ENCODE data around the gene DENND1C. TPM values are rescaled to one million over a fixed set of nuclear protein-coding genes. Genes with fewer than 3 reads are reported as not detected.

DENND1C gene
- total and polyA plus RNA-seq, 2 of the 8 experiments (the other 6 are each of a cell fraction or from before 2014, with no cell fraction given) = 3.6 to 4.0 TPM

DNA sequence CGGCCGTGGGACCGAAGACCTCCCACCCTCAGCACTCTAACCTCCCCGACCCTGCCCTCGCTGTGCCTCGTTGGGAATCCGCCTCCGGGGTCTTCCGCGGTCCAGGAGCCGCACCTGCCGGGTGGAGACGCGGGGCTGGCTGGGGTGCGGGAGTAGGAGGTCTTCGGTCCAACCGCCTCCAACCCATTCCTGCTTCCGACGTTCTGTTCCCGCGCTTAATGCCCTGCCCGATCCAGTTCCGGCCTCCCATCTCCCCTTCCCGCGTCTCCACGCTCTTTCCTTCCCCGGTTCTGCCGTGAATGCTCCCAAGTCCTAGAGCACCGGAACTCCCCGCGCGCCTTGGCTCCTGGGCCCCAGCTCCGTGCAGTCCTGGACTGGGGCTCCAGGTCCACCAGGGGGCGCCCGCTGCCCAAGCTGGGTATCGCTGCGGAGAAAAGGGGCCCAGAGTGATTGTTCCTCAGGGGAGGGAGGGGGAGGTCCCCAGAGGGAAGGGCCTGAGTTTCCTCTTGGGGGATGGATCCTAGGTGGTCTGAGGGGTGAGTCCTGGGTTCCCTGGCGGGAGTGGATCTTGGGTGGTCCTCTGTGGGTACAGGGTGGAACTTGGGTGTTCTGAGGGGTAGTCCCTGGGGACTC lies 35.2 kb upstream of the DENND1C start (continued):
- TF ChIP-seq, protein P1, sequence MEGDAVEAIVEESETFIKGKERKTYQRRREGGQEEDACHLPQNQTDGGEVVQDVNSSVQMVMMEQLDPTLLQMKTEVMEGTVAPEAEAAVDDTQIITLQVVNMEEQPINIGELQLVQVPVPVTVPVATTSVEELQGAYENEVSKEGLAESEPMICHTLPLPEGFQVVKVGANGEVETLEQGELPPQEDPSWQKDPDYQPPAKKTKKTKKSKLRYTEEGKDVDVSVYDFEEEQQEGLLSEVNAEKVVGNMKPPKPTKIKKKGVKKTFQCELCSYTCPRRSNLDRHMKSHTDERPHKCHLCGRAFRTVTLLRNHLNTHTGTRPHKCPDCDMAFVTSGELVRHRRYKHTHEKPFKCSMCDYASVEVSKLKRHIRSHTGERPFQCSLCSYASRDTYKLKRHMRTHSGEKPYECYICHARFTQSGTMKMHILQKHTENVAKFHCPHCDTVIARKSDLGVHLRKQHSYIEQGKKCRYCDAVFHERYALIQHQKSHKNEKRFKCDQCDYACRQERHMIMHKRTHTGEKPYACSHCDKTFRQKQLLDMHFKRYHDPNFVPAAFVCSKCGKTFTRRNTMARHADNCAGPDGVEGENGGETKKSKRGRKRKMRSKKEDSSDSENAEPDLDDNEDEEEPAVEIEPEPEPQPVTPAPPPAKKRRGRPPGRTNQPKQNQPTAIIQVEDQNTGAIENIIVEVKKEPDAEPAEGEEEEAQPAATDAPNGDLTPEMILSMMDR (IDR thresholded peaks at IDR 0.05; ENCODE audit: control extremely low read depth in 1 of 3, insufficient read depth in 1 of 3, low read depth in 1 of 3, low read length in 3 of 3) = peak; percentile 85 to 95 (median 92)
